Mucosa of stomach (tissue), 1 donor: ENCODE data around the gene TMCC1.
"Not testable (repeated sequence)": the region's sequence is repeated elsewhere in the genome, so short reads cannot be mapped to it uniquely, and the experiment has no call there.

ENCODE experiments used
- H3K27me3 ChIP-seq: one replicate; pipeline ENCODE4 v1.7.0; 2013; ENCODE audit warnings: mild to moderate bottlenecking, low read length; ENCODE audit not compliant: control insufficient read depth, insufficient read depth
- H3K36me3 ChIP-seq: one replicate; pipeline ENCODE4 v1.7.0; 2013; ENCODE audit warnings: low read length; ENCODE audit not compliant: control insufficient read depth, insufficient read depth
- H3K4me1 ChIP-seq: one replicate; pipeline ENCODE4 v1.7.0; 2013; ENCODE audit warnings: mild to moderate bottlenecking, low read length; ENCODE audit not compliant: control insufficient read depth, insufficient read depth
- H3K4me3 ChIP-seq: one replicate; pipeline ENCODE4 v1.7.0; 2013; ENCODE audit warnings: low read length
- H3K9ac ChIP-seq: one replicate; pipeline ENCODE4 v1.7.0; 2013; ENCODE audit warnings: mild to moderate bottlenecking, low read length, moderate library complexity
- H3K9me3 ChIP-seq: one replicate; pipeline ENCODE4 v1.7.0; 2013; ENCODE audit warnings: mild to moderate bottlenecking, low read length, moderate library complexity; ENCODE audit not compliant: control insufficient read depth
- donor health status: Pancreatic carcinoma.

TMCC1 gene

GRCh38 chr3:129919357-129919756 is 25.8 kb upstream of the TMCC1 start:
- Histone ChIP-seq H3K9me3 (peaks cover 20% of the 10 kb centered on the region), H3K27me3 (no peaks in the 10 kb centered on the region), H3K4me3 (no peak overlapping the region), H3K9ac (no peak overlapping the region), H3K4me1 (no peaks in the 10 kb centered on the region), H3K36me3 (no peaks in the 10 kb centered on the region)

- H3K4me3 ChIP-seq, result no peak overlapping the region
- H3K36me3 ChIP-seq, result no peaks in the 10 kb centered on the region
- peaks cover 20% of the 10 kb centered on the region for H3K9me3 ChIP-seq
- H3K4me1 ChIP-seq, result no peaks in the 10 kb centered on the region
- no peak overlapping the region for H3K9ac ChIP-seq
- H3K27me3 ChIP-seq, result no peaks in the 10 kb centered on the region
Observed at GRCh38 chr3:129918461-129918860, 24.9 kb upstream of the TMCC1 start.

- H3K36me3 ChIP-seq, result no peaks in the 10 kb centered on the region
- no peak overlapping the region for H3K4me3 ChIP-seq
- H3K27me3 ChIP-seq, result no peaks in the 10 kb centered on the region
- no peak overlapping the region for H3K9ac ChIP-seq
- H3K4me1 ChIP-seq, result no peaks in the 10 kb centered on the region
- H3K9me3 ChIP-seq, result peaks cover 20% of the 10 kb centered on the region
Observed at GRCh38 chr3:129917423-129918007, 24.0 kb upstream of the TMCC1 start.

GRCh38 chr3:129913618-129914017 is 20.1 kb upstream of the TMCC1 start:
- H3K4me3 ChIP-seq, result no peak overlapping the region
- peaks cover under 1% of the 10 kb centered on the region for H3K4me1 ChIP-seq
- H3K9ac ChIP-seq, result no peak overlapping the region
- H3K9me3 ChIP-seq, result peaks cover 18% of the 10 kb centered on the region
- no peaks in the 10 kb centered on the region for H3K36me3 ChIP-seq
- H3K27me3 ChIP-seq, result no peaks in the 10 kb centered on the region

- Histone ChIP-seq H3K27me3 (no peaks in the 10 kb centered on the region), H3K4me3 (no peak overlapping the region), H3K9ac (no peak overlapping the region), H3K4me1 (peaks cover 6% of the 10 kb centered on the region), H3K36me3 (no peaks in the 10 kb centered on the region), H3K9me3 (peaks cover 7% of the 10 kb centered on the region)
Observed at GRCh38 chr3:129911261-129911861, 17.9 kb upstream of the TMCC1 start.

GRCh38 chr3:129909235-129909634 is 15.7 kb upstream of the TMCC1 start:
- not testable (repeated sequence) for H3K27me3 ChIP-seq, H3K4me3 ChIP-seq, H3K36me3 ChIP-seq, H3K9ac ChIP-seq, H3K4me1 ChIP-seq
- peaks cover 10% of the 10 kb centered on the region for H3K9me3 ChIP-seq

- Histone ChIP-seq H3K36me3 (no peaks in the 10 kb centered on the region), H3K27me3 (no peaks in the 10 kb centered on the region), H3K4me3 (no peak overlapping the region), H3K4me1 (peaks cover 6% of the 10 kb centered on the region), H3K9ac (no peak overlapping the region), H3K9me3 (peaks cover 10% of the 10 kb centered on the region)
Observed at GRCh38 chr3:129908417-129908816, 14.9 kb upstream of the TMCC1 start.

- H3K4me3 ChIP-seq, H3K27me3 ChIP-seq, H3K4me1 ChIP-seq, H3K9me3 ChIP-seq, H3K9ac ChIP-seq, H3K36me3 ChIP-seq: not testable (repeated sequence)
Observed at GRCh38 chr3:129901272-129901671, 7.8 kb upstream of the TMCC1 start.

GRCh38 chr3:129897026-129897425 is 3.5 kb upstream of the TMCC1 start:
- Histone ChIP-seq H3K4me3 (no peak overlapping the region), H3K9ac (no peak overlapping the region), H3K27me3 (no peaks in the 10 kb centered on the region), H3K9me3 (no peaks in the 10 kb centered on the region), H3K4me1 (peaks cover 9% of the 10 kb centered on the region), H3K36me3 (no peaks in the 10 kb centered on the region)

GRCh38 chr3:129892857-129893580 is 492 bp downstream of the TMCC1 start:
- no peaks in the 10 kb centered on the region for H3K9me3 ChIP-seq
- no peaks in the 10 kb centered on the region for H3K27me3 ChIP-seq
- H3K36me3 ChIP-seq, result no peaks in the 10 kb centered on the region
- H3K9ac ChIP-seq, result peak overlapping the region; percentile 100
- peak overlapping the region; percentile 88 for H3K4me3 ChIP-seq
- peaks cover 26% of the 10 kb centered on the region for H3K4me1 ChIP-seq

GRCh38 chr3:129892486-129892856 is 1.0 kb downstream of the TMCC1 start:
- peak overlapping the region; percentile 88 for H3K4me3 ChIP-seq
- no peaks in the 10 kb centered on the region for H3K36me3 ChIP-seq
- peaks cover 26% of the 10 kb centered on the region for H3K4me1 ChIP-seq
- peak overlapping the region; percentile 100 for H3K9ac ChIP-seq
- no peaks in the 10 kb centered on the region for H3K27me3 ChIP-seq
- H3K9me3 ChIP-seq, result no peaks in the 10 kb centered on the region

GRCh38 chr3:129890891-129891290 is 2.6 kb downstream of the TMCC1 start:
- Histone ChIP-seq H3K4me1 (peaks cover 26% of the 10 kb centered on the region), H3K27me3 (no peaks in the 10 kb centered on the region), H3K4me3 (no peak overlapping the region), H3K9me3 (no peaks in the 10 kb centered on the region), H3K36me3 (no peaks in the 10 kb centered on the region), H3K9ac (no peak overlapping the region)
